ENCODE data around the gene FAM83F.
"Not testable (repeated sequence)": the region's sequence is repeated elsewhere in the genome, so short reads cannot be mapped to it uniquely, and the experiment has no call there.

Gene FAM83F

DNA sequence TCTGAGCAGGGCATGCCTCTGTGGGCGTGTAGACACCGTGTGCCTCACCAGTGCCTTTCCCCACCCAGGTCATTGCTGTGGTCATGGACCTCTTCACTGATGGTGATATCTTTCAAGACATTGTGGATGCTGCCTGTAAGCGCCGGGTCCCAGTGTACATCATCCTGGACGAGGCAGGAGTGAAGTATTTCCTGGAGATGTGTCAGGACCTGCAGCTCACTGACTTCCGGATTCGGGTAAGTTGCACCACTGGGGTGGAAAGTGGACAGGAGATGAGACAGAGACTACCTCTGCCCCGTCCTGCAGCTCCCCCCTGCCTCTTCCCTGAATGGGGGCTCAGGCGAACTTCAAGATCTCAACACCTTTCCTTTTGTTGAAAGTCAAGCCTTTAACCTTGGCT lies 24.3 kb downstream of the FAM83F start:
- DNase-seq = no peak

- DNase-seq = no peak
Measured at GRCh38 chr22:40020956-40021355, 26.2 kb downstream of the FAM83F start.

DNA sequence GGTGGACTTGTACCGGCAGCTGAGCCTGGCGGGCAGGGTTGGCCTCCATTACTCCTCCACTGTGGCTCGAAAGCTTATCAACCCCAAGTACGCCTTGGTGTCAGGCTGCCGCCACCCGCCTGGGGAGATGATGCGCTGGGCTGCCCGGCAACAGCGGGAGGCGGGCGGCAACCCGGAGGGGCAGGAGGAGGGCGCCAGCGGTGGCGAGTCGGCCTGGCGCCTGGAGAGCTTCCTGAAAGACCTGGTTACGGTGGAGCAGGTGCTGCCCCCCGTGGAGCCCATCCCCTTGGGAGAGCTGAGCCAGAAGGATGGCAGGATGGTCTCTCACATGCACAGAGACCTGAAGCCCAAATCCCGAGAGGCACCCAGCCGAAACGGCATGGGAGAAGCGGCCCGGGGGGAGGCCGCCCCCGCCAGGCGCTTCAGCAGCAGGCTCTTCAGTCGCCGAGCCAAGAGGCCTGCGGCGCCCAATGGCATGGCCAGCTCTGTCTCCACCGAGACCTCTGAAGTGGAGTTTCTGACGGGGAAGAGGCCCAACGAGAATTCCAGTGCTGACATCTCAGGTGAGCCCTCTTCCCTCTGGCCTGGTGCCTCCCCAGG lies 26.7 kb downstream of the FAM83F start:
- no peak for DNase-seq

GRCh38 chr22:40022536-40023240 lies 27.9 kb downstream of the FAM83F start:
- DNase-seq = no peak

DNA sequence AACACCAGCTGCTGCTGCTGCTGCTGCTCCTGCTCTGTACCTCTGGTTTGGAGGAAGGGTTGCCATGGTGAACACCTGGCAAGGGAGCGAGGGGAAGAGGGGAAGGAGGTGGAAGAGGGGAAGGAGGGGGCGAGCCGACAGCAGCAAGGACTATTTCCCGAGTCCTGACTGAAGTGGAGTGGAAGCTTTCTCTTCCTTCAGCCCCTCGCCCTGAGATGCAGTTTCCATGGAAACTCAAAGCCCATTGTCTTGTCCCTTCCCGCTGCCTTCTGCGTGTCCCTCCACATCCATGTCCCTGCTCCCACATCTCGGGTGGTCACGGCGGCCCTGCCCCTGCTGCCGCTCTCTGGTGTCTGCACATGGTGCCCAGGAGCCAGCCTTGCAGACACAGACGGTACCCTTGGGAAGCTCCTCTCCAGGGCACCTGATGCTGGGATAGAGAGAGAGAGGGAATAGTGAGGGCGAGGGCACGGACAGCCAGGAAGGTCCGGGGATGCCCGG lies 28.6 kb downstream of the FAM83F start:
- no peak for DNase-seq

- DNase-seq = peak; percentile 60
Measured at GRCh38 chr22:40024201-40025061, 29.7 kb downstream of the FAM83F start.

- DNase-seq = not testable (repeated sequence)
Measured at GRCh38 chr22:40025062-40025379, 30.3 kb downstream of the FAM83F start.

GRCh38 chr22:40025856-40026255 lies 31.1 kb downstream of the FAM83F start:
- DNase-seq = no peak

DNA sequence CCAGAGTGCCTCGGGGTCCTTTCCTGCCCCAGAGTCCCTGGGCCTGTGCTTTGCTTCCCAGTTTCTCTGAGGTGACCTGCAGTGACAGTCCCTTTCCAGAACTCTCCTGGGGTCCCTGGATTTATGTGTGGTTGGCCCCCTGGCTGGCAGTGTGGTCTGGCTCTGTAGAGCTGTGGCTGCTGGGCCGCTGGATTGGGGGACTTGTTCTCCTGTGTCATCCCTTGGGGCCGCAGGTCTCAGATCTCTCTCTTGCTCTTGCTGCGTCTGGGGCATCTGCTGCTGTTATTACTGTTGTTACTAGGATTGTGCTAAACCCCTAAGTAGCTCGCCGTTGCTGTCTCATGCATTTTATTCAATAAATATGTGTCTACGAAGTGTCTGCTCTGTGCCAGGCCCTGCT lies 31.9 kb downstream of the FAM83F start:
- no peak for DNase-seq

- DNase-seq = no peak
Measured at GRCh38 chr22:40027191-40028097, 32.7 kb downstream of the FAM83F start.

DNA sequence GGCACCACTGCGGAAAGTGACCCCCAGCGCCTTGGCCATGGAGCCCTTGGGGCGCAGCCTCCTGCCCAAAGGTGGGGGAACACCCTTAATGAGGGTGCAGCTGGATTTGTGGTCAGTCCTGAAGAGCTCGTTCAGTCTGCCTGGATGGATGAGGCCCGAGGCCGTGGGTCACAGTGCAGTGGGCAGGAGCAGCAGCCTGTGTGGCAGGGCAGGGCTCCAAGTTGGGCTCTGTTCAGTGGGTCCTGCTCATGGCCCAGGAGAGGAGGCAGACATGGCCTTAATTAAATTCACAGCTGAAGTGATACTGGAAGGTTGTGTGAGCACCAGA lies 33.3 kb downstream of the FAM83F start:
- DNase-seq = no peak

DNA sequence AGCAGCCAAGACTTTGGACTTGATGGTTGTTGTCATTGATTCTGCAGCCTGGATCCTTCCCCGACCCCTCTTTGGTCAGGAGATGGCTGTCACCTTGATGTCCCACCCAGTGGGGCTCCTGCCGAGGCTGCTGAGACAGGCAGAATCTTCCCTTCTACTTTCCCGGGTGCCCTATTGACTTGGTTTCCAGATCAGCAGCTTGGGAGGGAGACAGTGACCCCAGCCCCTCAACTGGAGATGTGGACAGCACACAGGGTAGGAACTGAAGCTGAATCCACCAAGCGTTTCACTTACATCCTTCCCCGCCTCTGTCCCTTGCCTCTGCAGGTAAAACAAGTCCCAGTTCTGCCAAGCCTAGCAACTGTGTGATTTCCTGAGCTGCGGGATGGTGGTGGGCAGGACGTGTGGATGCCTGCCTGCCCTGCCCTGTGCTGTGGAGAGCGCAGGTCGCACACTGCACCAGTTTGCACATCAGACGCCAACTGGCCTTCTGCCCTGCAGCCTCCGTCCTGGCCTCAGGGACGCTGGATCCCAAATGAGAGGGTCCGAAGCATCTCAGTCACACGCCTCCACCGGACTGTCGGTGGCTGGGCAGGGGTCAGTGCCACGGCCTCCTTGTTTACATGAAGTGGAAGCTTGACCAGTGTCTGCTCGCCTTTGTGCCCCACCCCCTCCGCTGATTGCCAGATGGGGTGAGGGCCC lies 34.6 kb downstream of the FAM83F start:
- no peak for DNase-seq

DNA sequence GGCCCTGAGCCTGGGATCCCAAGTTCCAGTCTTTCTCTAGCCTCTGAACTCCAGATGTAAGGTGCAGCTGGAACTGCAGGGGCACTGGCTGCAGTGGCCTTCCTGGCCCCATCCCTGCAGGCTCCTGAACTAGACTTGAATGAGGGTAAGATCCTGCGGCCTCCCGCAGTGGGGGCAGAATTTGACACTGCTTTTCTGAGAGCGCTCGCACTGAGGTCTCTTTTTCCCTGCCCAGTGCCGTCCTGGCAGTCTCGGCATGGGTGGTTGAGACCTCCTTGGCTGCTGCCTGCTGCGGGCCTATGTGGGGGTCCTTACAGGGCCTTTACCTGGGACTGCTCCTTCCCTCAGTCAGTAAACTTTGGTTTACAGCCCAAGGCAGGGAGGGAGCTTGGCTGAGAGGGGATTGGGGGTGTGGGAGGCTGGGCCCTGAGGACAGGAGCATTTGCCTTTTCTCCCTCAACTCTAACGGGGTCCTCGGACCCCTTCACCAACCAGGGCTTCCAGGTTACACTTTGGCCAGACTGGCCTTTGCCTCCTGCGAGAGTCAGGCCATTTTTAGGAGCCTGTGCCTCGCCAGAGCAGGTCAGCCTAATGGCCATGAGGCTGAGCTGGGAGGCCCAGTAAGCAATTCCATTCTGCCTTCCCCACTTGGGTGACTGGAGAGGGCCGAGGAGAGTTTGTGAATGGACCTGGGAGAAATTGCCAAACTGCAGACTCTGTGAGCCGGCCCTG lies 35.4 kb downstream of the FAM83F start:
- no peak for DNase-seq

- no peak for DNase-seq
Measured at GRCh38 chr22:40030758-40031095, 36.0 kb downstream of the FAM83F start.

- DNase-seq = no peak
Measured at GRCh38 chr22:40031766-40032470, 37.2 kb downstream of the FAM83F start.

- DNase-seq = no peak
Measured at GRCh38 chr22:40033586-40034380, 39.0 kb downstream of the FAM83F start.

- DNase-seq = no peak
Measured at GRCh38 chr22:40035351-40035750, 40.6 kb downstream of the FAM83F start.

DNA sequence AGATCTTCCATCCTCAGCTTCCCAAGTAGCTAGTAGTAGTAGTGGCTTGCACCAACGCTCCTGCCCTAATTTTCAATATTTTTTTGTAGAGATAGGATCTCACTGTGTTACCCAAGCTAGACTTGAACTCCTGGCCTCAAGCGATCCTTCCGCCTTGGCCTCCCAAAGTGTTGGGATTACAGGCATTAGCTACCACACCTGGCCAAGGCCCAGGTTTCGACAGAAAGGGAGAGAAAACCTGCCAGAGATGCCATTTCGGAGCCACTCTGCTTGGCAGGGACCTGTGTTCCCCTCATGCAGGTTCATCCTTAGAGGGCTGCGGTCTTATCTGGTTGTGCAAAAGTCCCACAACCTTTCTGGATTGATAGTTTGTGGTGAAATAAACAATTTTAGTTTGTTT lies 41.4 kb downstream of the FAM83F start:
- DNase-seq = no peak

DNA sequence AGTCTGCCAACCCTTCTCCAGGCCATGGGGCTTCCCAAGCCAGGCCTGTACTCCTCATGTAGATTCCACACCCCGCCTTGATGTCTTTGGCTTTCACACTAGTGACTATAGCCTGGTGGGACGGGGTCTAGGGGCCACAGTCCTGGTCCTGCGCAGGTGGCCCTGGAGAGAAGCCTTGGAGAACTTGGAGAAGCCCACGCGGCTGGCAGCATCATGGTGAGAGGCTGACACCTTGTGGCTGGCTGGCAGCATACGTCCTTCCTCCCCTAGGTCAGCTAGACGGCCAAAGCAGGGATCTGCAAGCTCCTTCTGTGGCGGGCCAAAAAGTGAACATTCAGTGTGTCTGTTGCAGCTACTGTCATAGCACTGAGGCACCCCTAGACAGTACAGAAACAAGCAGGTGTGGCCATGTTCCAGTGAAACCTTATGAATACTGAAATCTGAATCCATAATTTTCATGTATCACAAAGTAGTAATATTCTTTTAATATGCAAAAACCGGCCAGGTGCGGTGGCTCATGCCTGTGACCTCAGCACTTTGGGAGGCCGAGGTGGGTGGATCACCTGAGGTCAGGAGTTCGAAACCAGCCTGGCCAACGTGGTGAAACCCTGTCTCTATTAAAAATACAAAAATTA lies 42.0 kb downstream of the FAM83F start:
- peak; percentile 53 for DNase-seq

DNA sequence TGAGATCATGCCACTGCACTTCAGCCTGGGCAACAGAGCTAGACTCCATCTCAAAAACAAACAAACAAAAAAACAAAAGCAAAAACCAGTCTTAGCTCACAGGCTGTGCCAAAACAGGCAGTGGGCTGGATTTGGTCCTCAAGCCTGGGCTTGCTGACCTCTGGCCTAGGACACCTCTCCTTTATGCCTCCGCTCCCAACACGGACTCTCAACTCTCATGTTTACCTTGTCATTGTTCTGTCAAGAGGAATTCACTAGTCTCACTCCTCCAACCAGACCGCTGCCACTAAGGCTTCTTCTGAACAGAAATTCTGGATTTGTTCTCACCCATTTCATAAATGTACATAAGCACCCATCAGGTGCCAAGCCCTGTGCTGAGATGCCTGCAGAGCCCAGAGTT lies 42.6 kb downstream of the FAM83F start:
- no peak for DNase-seq
